GM10266 (cell line): ENCODE measurements around the gene SUSD6.
A peak's percentile ranks its signal among the peaks of the same experiment; 100 is the strongest.

Experiments used
- DNase-seq: peaks from one replicate; pipeline ENCODE4 v3.0.0; 2012; ENCODE audit errors: extremely low spot score
- TF ChIP-seq, protein P1 (sequence below): IDR thresholded peaks from 2 replicates; pipeline ENCODE4 v1.5.1; 2012; ENCODE audit warnings: mild to moderate bottlenecking, low read depth; ENCODE audit not compliant: control insufficient read depth, insufficient read depth; ENCODE audit errors: missing control alignments

SUSD6 gene

GRCh38 chr14:69572030-69572840, 39.2 kb upstream of the SUSD6 start:
- DNase-seq = no peak
- TF ChIP-seq, protein P1, sequence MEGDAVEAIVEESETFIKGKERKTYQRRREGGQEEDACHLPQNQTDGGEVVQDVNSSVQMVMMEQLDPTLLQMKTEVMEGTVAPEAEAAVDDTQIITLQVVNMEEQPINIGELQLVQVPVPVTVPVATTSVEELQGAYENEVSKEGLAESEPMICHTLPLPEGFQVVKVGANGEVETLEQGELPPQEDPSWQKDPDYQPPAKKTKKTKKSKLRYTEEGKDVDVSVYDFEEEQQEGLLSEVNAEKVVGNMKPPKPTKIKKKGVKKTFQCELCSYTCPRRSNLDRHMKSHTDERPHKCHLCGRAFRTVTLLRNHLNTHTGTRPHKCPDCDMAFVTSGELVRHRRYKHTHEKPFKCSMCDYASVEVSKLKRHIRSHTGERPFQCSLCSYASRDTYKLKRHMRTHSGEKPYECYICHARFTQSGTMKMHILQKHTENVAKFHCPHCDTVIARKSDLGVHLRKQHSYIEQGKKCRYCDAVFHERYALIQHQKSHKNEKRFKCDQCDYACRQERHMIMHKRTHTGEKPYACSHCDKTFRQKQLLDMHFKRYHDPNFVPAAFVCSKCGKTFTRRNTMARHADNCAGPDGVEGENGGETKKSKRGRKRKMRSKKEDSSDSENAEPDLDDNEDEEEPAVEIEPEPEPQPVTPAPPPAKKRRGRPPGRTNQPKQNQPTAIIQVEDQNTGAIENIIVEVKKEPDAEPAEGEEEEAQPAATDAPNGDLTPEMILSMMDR = no peak

- TF ChIP-seq, protein P1 = no peak
Observed at GRCh38 chr14:69572841-69573135, 38.6 kb upstream of the SUSD6 start.

DNA sequence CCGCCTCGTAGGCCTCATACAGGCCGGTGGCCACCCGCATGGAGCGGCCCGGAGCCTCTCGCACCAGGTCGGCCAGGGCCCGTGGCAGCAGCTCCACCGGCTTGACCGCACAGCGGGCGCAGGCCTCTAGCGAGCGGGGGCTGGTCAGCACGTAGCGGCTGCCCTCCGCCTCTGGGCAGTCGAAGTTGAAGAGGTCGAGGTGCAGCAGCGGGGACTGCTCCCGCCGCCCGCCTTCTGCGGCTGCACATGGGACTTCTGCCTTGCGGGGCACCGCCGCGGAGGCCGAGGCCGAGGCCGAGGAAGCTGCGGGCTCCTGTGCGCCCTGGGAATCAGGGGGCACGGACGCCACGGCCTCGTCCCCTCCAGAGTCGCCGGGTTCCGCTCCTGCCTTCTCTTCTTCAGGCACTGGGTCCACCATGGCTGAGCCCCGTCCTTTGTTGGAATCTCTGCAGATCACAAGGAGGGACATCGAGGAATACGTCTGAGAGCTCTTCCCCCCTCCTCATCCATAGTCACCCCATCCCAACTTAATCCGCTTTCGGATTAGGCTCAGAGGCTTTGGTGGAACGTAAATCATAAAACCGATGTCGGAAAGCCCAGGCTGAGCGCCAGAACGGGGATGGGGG, 38.1 kb upstream of the SUSD6 start:
- DNase-seq = no peak
- TF ChIP-seq, protein P1 = no peak

More at GRCh38 chr14:69572841-69573135, 38.6 kb upstream of the SUSD6 start:
- DNase-seq = no peak

DNA sequence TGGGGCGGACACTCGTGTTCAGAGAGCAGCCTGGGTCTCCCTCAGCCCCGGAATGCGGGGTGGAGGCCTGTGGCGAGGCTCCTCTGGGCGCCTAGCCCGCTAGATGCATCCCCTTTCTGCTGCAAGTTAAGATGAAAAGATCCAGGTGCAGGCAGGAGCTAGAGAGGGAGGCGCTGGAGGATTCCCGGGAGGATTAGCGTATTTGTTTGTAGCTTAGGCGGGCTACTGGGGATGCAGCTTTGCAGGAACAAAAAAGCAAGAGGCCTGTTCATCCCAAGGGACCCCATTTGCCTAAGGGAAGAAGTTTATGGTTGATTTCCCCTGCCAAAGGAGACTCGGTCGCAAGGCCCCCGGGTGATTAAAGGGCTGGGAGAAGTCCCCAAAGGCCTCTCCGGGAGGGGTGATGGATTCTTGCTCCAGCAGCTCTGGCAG, 37.5 kb upstream of the SUSD6 start:
- DNase-seq = peak; percentile 48
- TF ChIP-seq, protein P1 = no peak

DNA sequence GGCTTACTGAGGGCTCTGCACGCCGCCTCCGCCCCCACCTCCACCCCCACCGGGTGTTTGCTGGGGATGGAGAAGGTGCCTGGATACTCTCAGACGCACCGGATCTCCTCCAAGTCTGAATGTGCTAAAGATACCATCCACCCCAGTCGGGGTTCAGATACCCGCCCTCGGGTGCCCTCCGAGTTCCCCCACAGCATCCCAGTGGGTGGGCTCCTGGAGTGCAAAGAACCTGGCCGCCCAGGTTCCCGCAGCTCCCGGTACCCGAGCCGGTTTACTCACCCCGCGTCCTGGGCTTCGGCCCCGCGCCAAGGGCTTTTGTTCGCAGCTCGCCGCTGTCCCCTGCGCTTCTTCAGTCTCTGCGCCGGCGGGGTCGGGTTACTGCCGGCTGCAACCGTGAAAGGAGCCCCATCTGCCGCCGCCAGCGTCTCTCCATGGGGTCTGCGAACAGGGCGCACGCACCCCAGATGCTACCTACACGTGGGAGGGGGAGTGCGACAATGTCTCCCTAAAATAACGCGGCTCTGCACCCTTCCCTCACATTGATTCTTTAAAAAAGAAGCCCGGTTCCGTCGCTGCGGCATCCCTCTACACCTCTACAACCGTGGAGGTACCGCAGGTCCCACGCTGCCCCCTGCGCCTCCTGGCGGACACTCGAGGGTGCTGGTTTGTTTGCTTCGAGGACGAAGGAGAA, 37.0 kb upstream of the SUSD6 start, which contains the start of gene CCDC177:
Gene CCDC177 (minus strand): TSS at position 609 of the 691 bp plus-strand sequence. CDS start 1,249 bp downstream, outside the sequence.
- DNase-seq = peak; percentile 86
- TF ChIP-seq, protein P1 = peak; percentile 78

GRCh38 chr14:69574954-69575295, 36.5 kb upstream of the SUSD6 start:
- no peak for DNase-seq
- TF ChIP-seq, protein P1 = no peak
